Stimulated activated CD8-positive, alpha-beta memory T cell treated with anti-CD3 and anti-CD28 coated beads, Interleukin-7, amount 100 ng/mL, for 4 hours (primary cell): ENCODE data around the gene CXXC4.

Source experiments
- DNase-seq, 2 donors: peaks; one replicate each; pipeline ENCODE4 v3.0.0-alpha.2; 2020; ENCODE audit warnings: low read depth in 2 of 2

CXXC4 gene

GRCh38 chr4:104420766-104421165, 73.9 kb downstream of the CXXC4 start:
- DNase-seq: no peak
